K562 (cell line): ENCODE measurements around the gene EGLN1. TPM values are rescaled to one million over a fixed set of nuclear protein-coding genes. Genes with fewer than 3 reads are reported as not detected.

Source experiments
- ATAC-seq: fragments of 200-7000 bp; cut with Tn5 transposase; 3 replicates; pipeline ENCODE4 v1.9.1; 2020; ENCODE audit warnings: moderate library complexity
- BruUV-seq: library from RNA; stranded (reverse); fragments of 400-500 nt; replicated peaks from 2 replicates; lab custom pipeline; 2021; lab: Mats Ljungman, UMichigan
- CTCF ChIA-PET: fragments of 300-600 bp; formaldehyde crosslinking; extraction: SDS; loops from one replicate; lab custom pipeline; 2021; ENCODE audit warnings: low intra/inter-chr PET ratio; lab: Yijun Ruan, JAX
- POLR2A ChIA-PET: fragments of 300-600, 350-650 bp; sonication (Branson Sonifier 250); formaldehyde crosslinking; extraction: SDS; loops from one replicate; lab custom pipeline; 2021; ENCODE audit warnings: antibody characterized with exemption, inconsistent platforms; lab: Yijun Ruan, JAX
- DNase-seq, 4 experiments: peaks; one replicate each; pipeline versions ENCODE4 v3.0.0 to v3.0.0-alpha.2; 2011 to 2018; ENCODE audit warnings: low spot score in 3 of 4, mixed read lengths in 3 of 4; ENCODE audit errors: extremely low read depth in 1 of 4
- FAIRE-seq: peaks from 2 replicates; lab custom pipeline; 2011; peaks lifted over from hg19 to GRCh38; lab: Jason Lieb, UNC
- H2AFZ ChIP-seq: 2 replicates; pipeline ENCODE4 v1.6.0; 2011; ENCODE audit warnings: low read depth, low read length, control low read depth, inconsistent platforms
- H3K27ac ChIP-seq: fragments of 200-600 bp; 3 replicates; pipeline ENCODE4 v1.8.0; 2011; ENCODE audit warnings: low read depth, mild to moderate bottlenecking, control low read depth, inconsistent platforms, low read length, moderate library complexity, mixed read lengths; ENCODE audit errors: extremely low read depth
- H3K27me3 ChIP-seq, 2 experiments: fragments of 300-600 bp in 1 of 2; 2 replicates in 1 of 2; 3 replicates in 1 of 2; pipeline versions ENCODE4 v1.6.0 to v1.8.0; 2011; ENCODE audit warnings: inconsistent platforms in 2 of 2, low read length in 2 of 2, mild to moderate bottlenecking in 1 of 2, mixed read lengths in 1 of 2, moderate library complexity in 1 of 2; ENCODE audit not compliant: control insufficient read depth in 2 of 2, insufficient read depth in 2 of 2
- H3K36me3 ChIP-seq: fragments of 300-600 bp; 3 replicates; pipeline ENCODE4 v1.8.0; 2011; ENCODE audit warnings: mild to moderate bottlenecking, low read length, inconsistent platforms; ENCODE audit not compliant: control insufficient read depth, insufficient read depth
- H3K4me1 ChIP-seq, 2 experiments: fragments of 200-600 bp in 1 of 2; replicated peaks in 1 of 2; 2 replicates in 1 of 2; 3 replicates in 1 of 2; pipeline versions ENCODE4 v1.5.1 to v1.8.0; 2011; ENCODE audit warnings: inconsistent platforms in 2 of 2, low read length in 2 of 2, mild to moderate bottlenecking in 1 of 2, mixed read lengths in 1 of 2, moderate library complexity in 1 of 2; ENCODE audit not compliant: control insufficient read depth in 2 of 2, insufficient read depth in 2 of 2
- H3K4me2 ChIP-seq: 2 replicates; pipeline ENCODE4 v1.6.1; 2011; ENCODE audit warnings: low read length, control low read depth, inconsistent platforms, mixed read lengths; ENCODE audit not compliant: insufficient read depth
- H3K4me3 ChIP-seq: fragments of 200-600 bp; sonication (generic), shearing (Covaris generic); 2 replicates; pipeline ENCODE4 v1.5.1; 2016; ENCODE audit warnings: control low read depth, inconsistent platforms
- H3K79me2 ChIP-seq: fragments of 200-600 bp; 3 replicates; pipeline ENCODE4 v1.8.0; 2011; ENCODE audit warnings: low read length, inconsistent platforms; ENCODE audit not compliant: control insufficient read depth, insufficient read depth
- H3K9ac ChIP-seq, 2 experiments: 2 replicates each; pipeline versions ENCODE4 v1.6.0 to v1.6.1; 2011; ENCODE audit warnings: low read depth in 2 of 2, low read length in 2 of 2, control low read depth in 1 of 2, inconsistent platforms in 1 of 2, mild to moderate bottlenecking in 1 of 2, mixed read lengths in 1 of 2; ENCODE audit not compliant: insufficient read depth in 1 of 2
- H3K9me1 ChIP-seq: one replicate; pipeline ENCODE4 v1.6.0; 2011; ENCODE audit warnings: inconsistent platforms, mild to moderate bottlenecking, low read length, moderate library complexity; ENCODE audit not compliant: control insufficient read depth, insufficient read depth
- H3K9me3 ChIP-seq: replicated peaks from 2 replicates; pipeline ENCODE4 v1.5.1; 2011; ENCODE audit warnings: low read depth, low read length, inconsistent platforms; ENCODE audit not compliant: control insufficient read depth, insufficient read depth
- H4K20me1 ChIP-seq: replicated peaks from 2 replicates; pipeline ENCODE4 v1.6.1; 2011; ENCODE audit warnings: low read length, inconsistent platforms, mixed read lengths; ENCODE audit not compliant: control insufficient read depth, insufficient read depth
- ADNP ChIP-seq: fragments of 200-800 bp; sonication (Bioruptor generic); IDR thresholded peaks from 2 replicates; pipeline ENCODE4 v1.6.1; 2016; ENCODE audit warnings: missing genetic modification characterization, missing compliant biosample characterization
- CHD2 ChIP-seq: IDR thresholded peaks from 2 replicates; pipeline ENCODE4 v1.6.1; 2011; ENCODE audit warnings: low read depth, low read length
- FOXK1 ChIP-seq: sonication (generic); formaldehyde crosslinking; IDR thresholded peaks from 2 replicates; pipeline ENCODE4 v1.8.0; 2022; ENCODE audit warnings: missing genetic modification reagents, mild to moderate bottlenecking, borderline replicate concordance
- KAT2B ChIP-seq: IDR thresholded peaks from one replicate; pipeline ENCODE4 v1.6.1; 2012; ENCODE audit warnings: low read depth, mild to moderate bottlenecking, control low read depth, inconsistent platforms, low read length, moderate library complexity
- L3MBTL2 ChIP-seq: fragments of 450-650 bp; IDR thresholded peaks from 2 replicates; pipeline ENCODE4 v1.6.1; 2016; ENCODE audit warnings: mild to moderate bottlenecking, moderate library complexity
- MEF2D ChIP-seq: conservative IDR thresholded peaks from 2 replicates; pipeline ENCODE4 v1.6.1; 2016; ENCODE audit warnings: low read depth, missing genetic modification characterization, missing compliant biosample characterization
- PHTF2 ChIP-seq: fragments of 250-450 bp; sonication (Bioruptor Pico); IDR thresholded peaks from 2 replicates; pipeline ENCODE4 v1.5.0; 2021; ENCODE audit warnings: mild to moderate bottlenecking
- ZNF197 ChIP-seq: fragments of 200-800 bp; sonication (Bioruptor generic); IDR thresholded peaks from 2 replicates; pipeline ENCODE4 v1.6.1; 2016; ENCODE audit warnings: low read depth, missing genetic modification characterization, missing compliant biosample characterization
- ZNF224 ChIP-seq: sonication (generic); formaldehyde crosslinking; IDR thresholded peaks from 2 replicates; pipeline ENCODE4 v1.8.0; 2022; ENCODE audit warnings: mild to moderate bottlenecking, missing genetic modification reagents
- ZNF24 ChIP-seq: fragments of 450-650 bp; IDR thresholded peaks from 2 replicates; pipeline ENCODE4 v1.6.1; 2016
- ZNF347 ChIP-seq: fragments of 450-650 bp; formaldehyde crosslinking; IDR thresholded peaks from 2 replicates; pipeline ENCODE4 v1.4.0; 2020; ENCODE audit warnings: low read depth, mild to moderate bottlenecking, moderate library complexity
- ZNF589 ChIP-seq: fragments of 200-800 bp; sonication (Bioruptor generic); IDR thresholded peaks from 2 replicates; pipeline ENCODE4 v1.6.1; 2016; ENCODE audit warnings: low read depth, missing genetic modification characterization, missing compliant biosample characterization
- WGBS: fragments of 100-300 bp; shearing (Covaris generic); methylation state at CpG from one replicate; pipeline ENCODE4 v1.1.6; 2016; ENCODE audit warnings: low coverage, mixed read lengths; ENCODE audit not compliant: insufficient coverage; ENCODE audit errors: missing lambda C conversion rate; 5-methylcytosine and 5-hydroxymethylcytosine counted together
- in situ Hi-C: fragments of 300-500 bp; cut with MboI; formaldehyde crosslinking; loops from 4 replicates; pipeline ENCODE4 v1.15.0; 2018; ENCODE audit warnings: inconsistent platforms, mixed read lengths
- intact Hi-C: fragments of 100-400 bp; cut with micrococcal nuclease; formaldehyde crosslinking; loops from 2 replicates; pipeline ENCODE4 v1.14.2; 2022
- polyA plus RNA-seq, 8 experiments: library from polyadenylated mRNA; depleted of rRNA in 4 of 8; stranded (reverse) in 5 of 8; unstranded in 3 of 8; fragments of >200 nt; fragmentation: Nextera tagmentation in 2 of 8; fragmentation: Illumina TruSeq in 1 of 8; extraction: Ambion mirVana in 2 of 8; extraction: Trizol in 1 of 8; gene quantifications; 2 replicates each; pipeline versions ENCODE4 v1.2.1 to v1.2.3, GENCODE V29; 2011 to 2014; ENCODE audit warnings: inconsistent platforms in 1 of 8, missing spikeins in 1 of 8
- total RNA-seq, 7 experiments: library from RNA; depleted of rRNA in 6 of 7; stranded (reverse); fragments of >200 nt in 6 of 7; fragmentation: Illumina TruSeq in 2 of 7; extraction: Trizol in 2 of 7; gene quantifications; 2 replicates each; pipeline versions ENCODE4 v1.2.1 to v1.2.3, GENCODE V29; 2011 to 2021; ENCODE audit warnings: low replicate concordance in 1 of 7
- TF ChIP-seq, protein P1 (sequence below): fragments of 450-650 bp; formaldehyde crosslinking; IDR thresholded peaks from 2 replicates; pipeline ENCODE4 v1.4.0; 2020; ENCODE audit warnings: mild to moderate bottlenecking, moderate library complexity
- TF ChIP-seq, protein P2 (sequence below): fragments of 450-650 bp; conservative IDR thresholded peaks from 2 replicates; pipeline ENCODE4 v1.6.1; 2016; ENCODE audit warnings: missing genetic modification characterization, low read depth, mild to moderate bottlenecking, control low read depth, missing compliant biosample characterization
- TF ChIP-seq, protein P3 (sequence below): sonication (generic); formaldehyde crosslinking; IDR thresholded peaks from 2 replicates; pipeline ENCODE4 v1.8.0; 2022; ENCODE audit warnings: mild to moderate bottlenecking, missing genetic modification reagents

EGLN1 gene
- total and polyA plus RNA-seq, 9 of the 15 experiments (the other 6 are each of a cell fraction or from before 2014, with no cell fraction given), result 5.2 to 54.3 (median 24.6) TPM

DNA sequence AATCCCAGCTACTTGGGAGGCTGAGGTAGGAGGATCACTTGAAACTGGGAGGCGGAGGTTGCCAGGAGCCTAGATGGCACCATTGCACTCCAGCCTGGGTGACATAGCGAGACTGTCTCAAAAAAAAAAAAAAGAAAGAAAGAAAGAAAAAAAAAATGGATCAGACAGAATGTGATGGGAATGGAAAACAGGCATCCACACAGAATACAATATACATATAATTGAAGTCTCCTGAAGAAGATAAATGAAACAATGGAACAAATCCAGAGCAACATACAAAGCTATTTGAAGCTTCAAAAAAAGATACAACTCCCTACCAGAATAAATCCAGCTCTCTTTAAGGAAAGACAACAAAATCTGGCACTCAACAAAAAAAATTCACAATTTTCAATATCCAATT, 10.9 kb upstream of the EGLN1 start (continued):
- TF ChIP-seq, protein P1, sequence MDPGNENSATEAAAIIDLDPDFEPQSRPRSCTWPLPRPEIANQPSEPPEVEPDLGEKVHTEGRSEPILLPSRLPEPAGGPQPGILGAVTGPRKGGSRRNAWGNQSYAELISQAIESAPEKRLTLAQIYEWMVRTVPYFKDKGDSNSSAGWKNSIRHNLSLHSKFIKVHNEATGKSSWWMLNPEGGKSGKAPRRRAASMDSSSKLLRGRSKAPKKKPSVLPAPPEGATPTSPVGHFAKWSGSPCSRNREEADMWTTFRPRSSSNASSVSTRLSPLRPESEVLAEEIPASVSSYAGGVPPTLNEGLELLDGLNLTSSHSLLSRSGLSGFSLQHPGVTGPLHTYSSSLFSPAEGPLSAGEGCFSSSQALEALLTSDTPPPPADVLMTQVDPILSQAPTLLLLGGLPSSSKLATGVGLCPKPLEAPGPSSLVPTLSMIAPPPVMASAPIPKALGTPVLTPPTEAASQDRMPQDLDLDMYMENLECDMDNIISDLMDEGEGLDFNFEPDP (CRISPR knock-in tag), result no peak
- TF ChIP-seq ZNF589 (no peak), ZNF347 (no peak), KAT2B (no peak), ZNF224 (CRISPR knock-in tag) (no peak)

DNA sequence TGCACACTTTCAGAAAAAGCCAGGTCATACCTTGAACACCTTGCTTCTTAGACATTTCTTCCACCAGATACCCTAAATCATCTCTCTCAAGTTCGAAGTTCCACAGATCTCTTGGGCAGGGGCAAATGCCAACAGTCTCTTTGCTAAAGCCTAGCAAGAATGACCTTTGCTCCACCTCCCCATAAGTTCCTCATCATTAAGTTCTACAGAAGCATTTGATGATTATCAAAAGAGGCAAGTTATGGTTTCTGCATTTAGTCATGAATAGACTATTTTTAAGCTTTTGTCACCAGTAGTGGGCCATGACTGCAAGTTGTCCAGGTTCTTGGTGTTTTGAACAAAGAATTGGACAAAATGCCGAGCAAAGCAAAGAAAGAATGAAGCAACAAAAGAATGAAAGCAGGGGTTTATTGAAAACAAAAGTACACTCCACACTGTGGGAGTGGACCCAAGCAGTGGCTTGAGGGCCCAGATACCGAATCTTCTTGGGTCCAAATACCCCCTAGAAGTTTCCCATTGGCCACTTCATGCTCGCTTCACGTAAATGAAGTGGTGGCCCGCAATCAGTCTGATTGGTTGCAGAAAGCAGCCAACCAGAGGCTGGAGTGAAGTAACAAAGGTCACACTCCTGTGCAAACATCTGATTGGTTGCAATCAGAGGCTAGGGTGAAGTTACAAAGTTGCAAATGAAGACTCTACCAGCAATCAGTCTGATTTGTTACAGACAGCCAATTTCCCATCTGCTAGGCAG, 9.8 kb upstream of the EGLN1 start:
- CTCF ChIA-PET, result no interaction called here
- no peak overlapping the region for H3K27ac ChIP-seq
- no peaks in the 10 kb centered on the region for H3K36me3 ChIP-seq
- H2AFZ ChIP-seq, result peak overlapping the region; percentile 38
- no TSS peak for BruUV-seq
- in situ Hi-C loops, result no loop called here
- whole genome bisulfite sequencing, result 24% methylated on average over 6 of the region's 6 CpGs
- no peak overlapping the region for H3K4me2 ChIP-seq
- H3K79me2 ChIP-seq, result no peaks in the 10 kb centered on the region
- no peak overlapping the region for H3K9ac ChIP-seq
- POLR2A ChIA-PET, result no interaction called here
- DNase-seq (no peak), ATAC-seq (no peak; the same call in 2 of the 3 replicates), FAIRE-seq (peak; percentile 55)
- no peaks in the 10 kb centered on the region for H4K20me1 ChIP-seq
- no peaks in the 10 kb centered on the region for H3K9me3 ChIP-seq
- intact Hi-C loops, result no loop called here
- H3K4me1 ChIP-seq, result no peaks in the 10 kb centered on the region
- H3K27me3 ChIP-seq, result no peaks in the 10 kb centered on the region
- no peaks in the 10 kb centered on the region for H3K9me1 ChIP-seq
- no peak overlapping the region for H3K4me3 ChIP-seq
- TF ChIP-seq PHTF2 (no peak), ZNF24 (no peak), ZNF197 (CRISPR knock-in tag) (no peak), MEF2D (no peak), CHD2 (no peak), ADNP (tag) (no peak), L3MBTL2 (no peak), FOXK1 (CRISPR knock-in tag) (no peak)
- TF ChIP-seq, protein P2, sequence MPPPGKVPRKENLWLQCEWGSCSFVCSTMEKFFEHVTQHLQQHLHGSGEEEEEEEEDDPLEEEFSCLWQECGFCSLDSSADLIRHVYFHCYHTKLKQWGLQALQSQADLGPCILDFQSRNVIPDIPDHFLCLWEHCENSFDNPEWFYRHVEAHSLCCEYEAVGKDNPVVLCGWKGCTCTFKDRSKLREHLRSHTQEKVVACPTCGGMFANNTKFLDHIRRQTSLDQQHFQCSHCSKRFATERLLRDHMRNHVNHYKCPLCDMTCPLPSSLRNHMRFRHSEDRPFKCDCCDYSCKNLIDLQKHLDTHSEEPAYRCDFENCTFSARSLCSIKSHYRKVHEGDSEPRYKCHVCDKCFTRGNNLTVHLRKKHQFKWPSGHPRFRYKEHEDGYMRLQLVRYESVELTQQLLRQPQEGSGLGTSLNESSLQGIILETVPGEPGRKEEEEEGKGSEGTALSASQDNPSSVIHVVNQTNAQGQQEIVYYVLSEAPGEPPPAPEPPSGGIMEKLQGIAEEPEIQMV (tag), result no peak
- TF ChIP-seq, protein P3, sequence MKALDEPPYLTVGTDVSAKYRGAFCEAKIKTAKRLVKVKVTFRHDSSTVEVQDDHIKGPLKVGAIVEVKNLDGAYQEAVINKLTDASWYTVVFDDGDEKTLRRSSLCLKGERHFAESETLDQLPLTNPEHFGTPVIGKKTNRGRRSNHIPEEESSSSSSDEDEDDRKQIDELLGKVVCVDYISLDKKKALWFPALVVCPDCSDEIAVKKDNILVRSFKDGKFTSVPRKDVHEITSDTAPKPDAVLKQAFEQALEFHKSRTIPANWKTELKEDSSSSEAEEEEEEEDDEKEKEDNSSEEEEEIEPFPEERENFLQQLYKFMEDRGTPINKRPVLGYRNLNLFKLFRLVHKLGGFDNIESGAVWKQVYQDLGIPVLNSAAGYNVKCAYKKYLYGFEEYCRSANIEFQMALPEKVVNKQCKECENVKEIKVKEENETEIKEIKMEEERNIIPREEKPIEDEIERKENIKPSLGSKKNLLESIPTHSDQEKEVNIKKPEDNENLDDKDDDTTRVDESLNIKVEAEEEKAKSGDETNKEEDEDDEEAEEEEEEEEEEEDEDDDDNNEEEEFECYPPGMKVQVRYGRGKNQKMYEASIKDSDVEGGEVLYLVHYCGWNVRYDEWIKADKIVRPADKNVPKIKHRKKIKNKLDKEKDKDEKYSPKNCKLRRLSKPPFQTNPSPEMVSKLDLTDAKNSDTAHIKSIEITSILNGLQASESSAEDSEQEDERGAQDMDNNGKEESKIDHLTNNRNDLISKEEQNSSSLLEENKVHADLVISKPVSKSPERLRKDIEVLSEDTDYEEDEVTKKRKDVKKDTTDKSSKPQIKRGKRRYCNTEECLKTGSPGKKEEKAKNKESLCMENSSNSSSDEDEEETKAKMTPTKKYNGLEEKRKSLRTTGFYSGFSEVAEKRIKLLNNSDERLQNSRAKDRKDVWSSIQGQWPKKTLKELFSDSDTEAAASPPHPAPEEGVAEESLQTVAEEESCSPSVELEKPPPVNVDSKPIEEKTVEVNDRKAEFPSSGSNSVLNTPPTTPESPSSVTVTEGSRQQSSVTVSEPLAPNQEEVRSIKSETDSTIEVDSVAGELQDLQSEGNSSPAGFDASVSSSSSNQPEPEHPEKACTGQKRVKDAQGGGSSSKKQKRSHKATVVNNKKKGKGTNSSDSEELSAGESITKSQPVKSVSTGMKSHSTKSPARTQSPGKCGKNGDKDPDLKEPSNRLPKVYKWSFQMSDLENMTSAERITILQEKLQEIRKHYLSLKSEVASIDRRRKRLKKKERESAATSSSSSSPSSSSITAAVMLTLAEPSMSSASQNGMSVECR, result no peak
